ENCODE measurements around the gene LUM.

DNA sequence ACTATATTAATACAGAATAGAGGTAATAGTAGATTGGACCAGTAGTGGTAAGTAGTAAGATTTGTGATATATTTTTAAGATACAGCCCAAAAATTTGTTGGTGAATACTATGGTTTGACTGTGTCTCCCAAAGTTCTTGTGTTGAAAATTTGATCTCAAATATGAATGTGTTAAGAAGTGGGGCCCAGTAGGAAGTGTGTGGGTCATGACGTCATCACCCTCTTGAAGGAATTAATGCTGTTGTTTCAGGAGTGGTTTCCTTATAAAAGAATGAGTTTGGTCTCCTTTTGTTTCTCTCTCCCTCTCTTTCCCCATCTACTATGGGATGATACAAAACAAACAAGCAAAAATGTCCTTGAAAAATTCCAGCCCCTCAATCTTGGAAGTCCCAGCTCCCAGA is 16.3 kb downstream of the LUM start:
- no peak for TF ChIP-seq POLR2A (IDR thresholded peaks at IDR 0.05; ENCODE audit: low read depth, low read length)
- TF ChIP-seq, protein P1, sequence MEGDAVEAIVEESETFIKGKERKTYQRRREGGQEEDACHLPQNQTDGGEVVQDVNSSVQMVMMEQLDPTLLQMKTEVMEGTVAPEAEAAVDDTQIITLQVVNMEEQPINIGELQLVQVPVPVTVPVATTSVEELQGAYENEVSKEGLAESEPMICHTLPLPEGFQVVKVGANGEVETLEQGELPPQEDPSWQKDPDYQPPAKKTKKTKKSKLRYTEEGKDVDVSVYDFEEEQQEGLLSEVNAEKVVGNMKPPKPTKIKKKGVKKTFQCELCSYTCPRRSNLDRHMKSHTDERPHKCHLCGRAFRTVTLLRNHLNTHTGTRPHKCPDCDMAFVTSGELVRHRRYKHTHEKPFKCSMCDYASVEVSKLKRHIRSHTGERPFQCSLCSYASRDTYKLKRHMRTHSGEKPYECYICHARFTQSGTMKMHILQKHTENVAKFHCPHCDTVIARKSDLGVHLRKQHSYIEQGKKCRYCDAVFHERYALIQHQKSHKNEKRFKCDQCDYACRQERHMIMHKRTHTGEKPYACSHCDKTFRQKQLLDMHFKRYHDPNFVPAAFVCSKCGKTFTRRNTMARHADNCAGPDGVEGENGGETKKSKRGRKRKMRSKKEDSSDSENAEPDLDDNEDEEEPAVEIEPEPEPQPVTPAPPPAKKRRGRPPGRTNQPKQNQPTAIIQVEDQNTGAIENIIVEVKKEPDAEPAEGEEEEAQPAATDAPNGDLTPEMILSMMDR (IDR thresholded peaks at IDR 0.05; ENCODE audit: extremely low read depth in 1 of 2, insufficient read depth in 1 of 2, low read depth in 1 of 2, low read length in 2 of 2), result no peak
- no peak for TF ChIP-seq EZH2 (IDR thresholded peaks at IDR 0.05; ENCODE audit: borderline replicate concordance, low read depth, low read length, severe bottlenecking)
- no peak for TF ChIP-seq MYC (IDR thresholded peaks at IDR 0.05; ENCODE audit: low read depth, low read length)
- TF ChIP-seq, protein P2, sequence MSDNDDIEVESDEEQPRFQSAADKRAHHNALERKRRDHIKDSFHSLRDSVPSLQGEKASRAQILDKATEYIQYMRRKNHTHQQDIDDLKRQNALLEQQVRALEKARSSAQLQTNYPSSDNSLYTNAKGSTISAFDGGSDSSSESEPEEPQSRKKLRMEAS (IDR thresholded peaks at IDR 0.05; ENCODE audit: insufficient read depth, insufficient read length), result no peak
- no peak for TF ChIP-seq JUN (IDR thresholded peaks at IDR 0.05; ENCODE audit: borderline replicate concordance, insufficient read depth, insufficient read length, low read depth)
- no peak for TF ChIP-seq POLR2AphosphoS5 (IDR thresholded peaks at IDR 0.05; ENCODE audit: insufficient read depth, low read depth, low read length)

Data from endothelial cell of umbilical vein (primary cell).